ENCODE measurements around the gene CDK3.

The CDK3 gene

GRCh38 chr17:76022973-76023899 is 22.6 kb downstream of the CDK3 start:
- no peak for DNase-seq (ENCODE audit: low read depth)
- no peak overlapping the region for H3K4me3 ChIP-seq (ENCODE audit: low read depth, low read length)
- TF ChIP-seq CTCF (IDR thresholded peaks at IDR 0.05; ENCODE audit: low read depth, low read length, missing control alignments), result no peak

- no peak for DNase-seq (ENCODE audit: low read depth)
- no peak for TF ChIP-seq CTCF (IDR thresholded peaks at IDR 0.05; ENCODE audit: low read depth, low read length, missing control alignments)
Measured at GRCh38 chr17:76023900-76024237, 23.2 kb downstream of the CDK3 start.

GRCh38 chr17:76024353-76024752 is 23.7 kb downstream of the CDK3 start:
- TF ChIP-seq CTCF (IDR thresholded peaks at IDR 0.05; ENCODE audit: low read depth, low read length, missing control alignments), result no peak
- H3K4me3 ChIP-seq (ENCODE audit: low read depth, low read length), result no peak overlapping the region
- DNase-seq (ENCODE audit: low read depth), result no peak

More at GRCh38 chr17:76023900-76024237, 23.2 kb downstream of the CDK3 start:
- H3K4me3 ChIP-seq (ENCODE audit: low read depth, low read length), result no peak overlapping the region

GRCh38 chr17:76025294-76025693 is 24.6 kb downstream of the CDK3 start:
- no peak overlapping the region for H3K4me3 ChIP-seq (ENCODE audit: low read depth, low read length)
- no peak for TF ChIP-seq CTCF (IDR thresholded peaks at IDR 0.05; ENCODE audit: low read depth, low read length, missing control alignments)
- no peak for DNase-seq (ENCODE audit: low read depth)

- H3K4me3 ChIP-seq (ENCODE audit: low read depth, low read length), result no peak overlapping the region
- no peak for TF ChIP-seq CTCF (IDR thresholded peaks at IDR 0.05; ENCODE audit: low read depth, low read length, missing control alignments)
- DNase-seq (ENCODE audit: low read depth), result no peak
Measured at GRCh38 chr17:76026714-76027158, 26.1 kb downstream of the CDK3 start.

- no peak within 1 kb of the TSS for H3K4me3 ChIP-seq (ENCODE audit: low read depth, low read length)
- TF ChIP-seq CTCF (IDR thresholded peaks at IDR 0.05; ENCODE audit: low read depth, low read length, missing control alignments), result no peak
- no peak for DNase-seq (ENCODE audit: low read depth)
Measured at GRCh38 chr17:76027159-76027839, 26.6 kb downstream of the CDK3 start, which contains the start of gene EVPL. Gene EVPL, minus strand, starts transcription at chr17:76027306. Its CDS starts 108 bp downstream, at chr17:76027198.

Measured in GM12864 (cell line).